ENCODE measurements around the gene NMNAT3.
"Not testable (repeated sequence)": the region's sequence is repeated elsewhere in the genome, so short reads cannot be mapped to it uniquely, and the experiment has no call there.

The NMNAT3 gene

GRCh38 chr3:139588450-139588849 lies 89.3 kb downstream of the NMNAT3 start:
- TF ChIP-seq, protein P1, sequence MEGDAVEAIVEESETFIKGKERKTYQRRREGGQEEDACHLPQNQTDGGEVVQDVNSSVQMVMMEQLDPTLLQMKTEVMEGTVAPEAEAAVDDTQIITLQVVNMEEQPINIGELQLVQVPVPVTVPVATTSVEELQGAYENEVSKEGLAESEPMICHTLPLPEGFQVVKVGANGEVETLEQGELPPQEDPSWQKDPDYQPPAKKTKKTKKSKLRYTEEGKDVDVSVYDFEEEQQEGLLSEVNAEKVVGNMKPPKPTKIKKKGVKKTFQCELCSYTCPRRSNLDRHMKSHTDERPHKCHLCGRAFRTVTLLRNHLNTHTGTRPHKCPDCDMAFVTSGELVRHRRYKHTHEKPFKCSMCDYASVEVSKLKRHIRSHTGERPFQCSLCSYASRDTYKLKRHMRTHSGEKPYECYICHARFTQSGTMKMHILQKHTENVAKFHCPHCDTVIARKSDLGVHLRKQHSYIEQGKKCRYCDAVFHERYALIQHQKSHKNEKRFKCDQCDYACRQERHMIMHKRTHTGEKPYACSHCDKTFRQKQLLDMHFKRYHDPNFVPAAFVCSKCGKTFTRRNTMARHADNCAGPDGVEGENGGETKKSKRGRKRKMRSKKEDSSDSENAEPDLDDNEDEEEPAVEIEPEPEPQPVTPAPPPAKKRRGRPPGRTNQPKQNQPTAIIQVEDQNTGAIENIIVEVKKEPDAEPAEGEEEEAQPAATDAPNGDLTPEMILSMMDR (IDR thresholded peaks at IDR 0.05; ENCODE audit: low read depth, low read length, missing control alignments), result no peak
- in situ Hi-C loops (cut with HindIII; ENCODE audit: low sequenced_read_pairs), result loop anchor here (25.0 kb wide), 1 partner anchor 1274 kb away; no protein-coding TSS in a partner anchor
- H3K4me3 ChIP-seq (ENCODE audit: low read depth, low read length), result no peak overlapping the region
- no peak for DNase-seq (ENCODE audit: low read depth)

DNA sequence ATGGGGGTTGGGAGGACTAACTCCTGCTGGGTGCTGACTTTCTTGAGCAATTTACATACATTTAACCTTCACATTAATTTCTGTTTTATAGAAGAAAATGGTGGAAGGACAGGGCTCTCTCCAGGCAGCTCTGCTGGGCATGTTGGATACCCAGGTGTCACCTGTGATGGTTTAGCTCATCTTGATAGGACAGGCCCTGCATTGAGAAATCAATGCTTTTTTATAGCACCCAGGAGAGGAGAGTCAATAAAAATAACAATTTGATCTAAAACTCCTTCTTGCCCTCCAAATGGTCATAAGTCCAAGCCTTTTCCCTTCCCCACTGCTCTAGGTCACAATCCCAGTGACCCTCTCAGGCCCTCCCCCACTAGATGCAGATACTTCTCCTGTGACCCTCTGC lies 90.0 kb downstream of the NMNAT3 start:
- H3K4me3 ChIP-seq (ENCODE audit: low read depth, low read length), result no peak overlapping the region
- in situ Hi-C loops (cut with HindIII; ENCODE audit: low sequenced_read_pairs), result loop anchor here (25.0 kb wide), 1 partner anchor 1275 kb away; no protein-coding TSS in a partner anchor
- TF ChIP-seq, protein P1 (IDR thresholded peaks at IDR 0.05; ENCODE audit: low read depth, low read length, missing control alignments), result no peak
- no peak for DNase-seq (ENCODE audit: low read depth)

GRCh38 chr3:139586420-139587017 lies 91.3 kb downstream of the NMNAT3 start:
- TF ChIP-seq, protein P1 (IDR thresholded peaks at IDR 0.05; ENCODE audit: low read depth, low read length, missing control alignments), result no peak
- H3K4me3 ChIP-seq (ENCODE audit: low read depth, low read length), result no peak overlapping the region
- DNase-seq (ENCODE audit: low read depth), result no peak
- in situ Hi-C loops (cut with HindIII; ENCODE audit: low sequenced_read_pairs), result loop anchor here (25.0 kb wide), 1 partner anchor 1276 kb away; no protein-coding TSS in a partner anchor

DNA sequence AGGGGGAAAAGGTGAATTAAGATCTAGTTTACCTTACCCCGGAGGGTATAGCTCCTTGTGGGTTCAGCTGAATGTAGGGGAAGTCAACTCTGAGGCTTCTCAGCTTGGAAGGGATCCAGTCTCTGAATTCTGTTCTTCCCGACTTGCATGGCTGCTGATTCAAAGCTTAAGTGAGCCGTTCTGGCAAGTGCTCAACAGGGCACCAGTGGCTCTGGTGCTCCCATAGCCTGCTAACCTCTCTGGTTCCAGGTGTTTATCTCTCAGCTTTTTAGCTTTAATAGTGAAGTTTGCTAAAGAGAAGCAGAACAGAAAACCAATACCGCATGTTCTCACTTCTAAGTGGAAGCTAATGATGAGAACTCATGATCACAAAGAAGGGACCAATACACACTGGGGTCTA lies 92.0 kb downstream of the NMNAT3 start:
- TF ChIP-seq, protein P1 (IDR thresholded peaks at IDR 0.05; ENCODE audit: low read depth, low read length, missing control alignments), result no peak
- in situ Hi-C loops (cut with HindIII; ENCODE audit: low sequenced_read_pairs), result loop anchor here (25.0 kb wide), 1 partner anchor 1276 kb away; no protein-coding TSS in a partner anchor
- H3K4me3 ChIP-seq (ENCODE audit: low read depth, low read length), result no peak overlapping the region
- no peak for DNase-seq (ENCODE audit: low read depth)

DNA sequence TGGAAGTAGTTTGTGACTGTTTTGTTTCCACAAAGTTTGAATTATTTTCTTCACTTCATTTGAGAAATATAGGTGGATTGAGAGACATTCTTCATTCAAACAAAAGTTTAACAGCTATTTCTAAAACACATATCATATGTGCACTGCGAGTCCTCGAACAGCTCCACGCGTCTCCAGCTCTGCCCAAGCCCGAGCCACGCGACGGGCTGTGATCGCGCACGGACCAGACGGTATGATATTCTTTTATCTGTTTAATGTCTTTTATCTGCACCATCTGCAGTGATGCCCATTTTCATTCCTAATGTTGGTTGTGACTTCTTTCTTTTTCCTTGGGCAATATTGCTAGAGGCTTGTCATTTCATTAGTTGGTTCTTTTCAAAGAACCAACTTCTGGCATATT lies 94.1 kb downstream of the NMNAT3 start:
- not testable (repeated sequence) for H3K4me3 ChIP-seq (ENCODE audit: low read depth, low read length); DNase-seq (ENCODE audit: low read depth)
- in situ Hi-C loops (cut with HindIII; ENCODE audit: low sequenced_read_pairs), result loop anchor here (25.0 kb wide), 1 partner anchor 1279 kb away; no protein-coding TSS in a partner anchor

GRCh38 chr3:139578783-139579182 lies 99.0 kb downstream of the NMNAT3 start:
- no peak overlapping the region for H3K4me3 ChIP-seq (ENCODE audit: low read depth, low read length)
- no peak for DNase-seq (ENCODE audit: low read depth)
- TF ChIP-seq, protein P1 (IDR thresholded peaks at IDR 0.05; ENCODE audit: low read depth, low read length, missing control alignments), result no peak
- in situ Hi-C loops (cut with HindIII; ENCODE audit: low sequenced_read_pairs), result loop anchor here (25.0 kb wide), 1 partner anchor 1284 kb away; no protein-coding TSS in a partner anchor

DNA sequence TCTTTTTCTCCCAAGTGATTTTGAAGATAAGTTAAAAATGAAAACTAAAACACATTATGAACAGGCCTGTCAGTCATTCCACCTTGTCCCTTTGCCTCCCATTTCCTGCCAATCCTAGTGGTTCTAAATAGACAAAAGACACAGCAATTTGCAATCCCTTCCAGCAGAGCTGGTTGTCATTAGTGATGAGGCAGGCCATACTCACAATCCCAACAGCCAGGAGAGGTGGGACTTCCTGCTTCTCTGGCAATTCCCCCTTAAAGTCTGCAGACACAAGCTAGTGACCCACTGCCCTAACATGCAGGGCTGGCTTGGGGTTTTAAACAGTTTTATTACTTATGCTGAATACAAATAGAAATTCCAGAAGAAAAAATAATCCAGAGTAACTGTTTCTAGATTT lies 99.9 kb downstream of the NMNAT3 start:
- H3K4me3 ChIP-seq (ENCODE audit: low read depth, low read length), result no peak overlapping the region
- in situ Hi-C loops (cut with HindIII; ENCODE audit: low sequenced_read_pairs), result loop anchor here (25.0 kb wide), 1 partner anchor 1284 kb away; no protein-coding TSS in a partner anchor
- no peak for DNase-seq (ENCODE audit: low read depth)
- TF ChIP-seq, protein P1 (IDR thresholded peaks at IDR 0.05; ENCODE audit: low read depth, low read length, missing control alignments), result no peak
